Stimulated activated CD8-positive, alpha-beta memory T cell treated with anti-CD3 and anti-CD28 coated beads, Interleukin-4, amount 100 ng/mL, for 4 hours (primary cell): ENCODE results near the gene UHRF1.

Source experiments
- DNase-seq, 2 donors: peaks; one replicate each; pipeline ENCODE4 v3.0.0-alpha.2; 2020; ENCODE audit warnings: low read depth in 2 of 2, low spot score in 1 of 2

The UHRF1 gene

DNA sequence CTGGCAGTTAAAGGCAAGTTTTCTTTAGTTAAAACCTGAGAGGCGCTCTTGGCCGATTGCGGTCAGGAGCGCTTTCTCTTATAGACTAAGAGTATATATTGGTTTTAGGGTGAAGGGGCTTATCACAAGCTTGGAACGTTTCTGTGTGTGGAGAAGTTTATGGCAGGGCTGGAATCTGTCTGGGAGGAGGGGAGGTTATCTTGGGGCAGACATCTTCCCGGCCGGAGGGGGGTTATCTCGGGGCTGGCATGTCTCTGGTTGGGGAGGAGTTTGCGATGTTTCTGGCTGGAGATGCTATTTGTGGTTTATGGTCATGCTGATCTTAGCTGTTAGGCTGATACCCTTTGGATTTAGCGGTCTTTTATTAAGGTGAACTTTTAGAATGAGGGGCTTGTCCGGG is 78.0 kb downstream of the UHRF1 start:
- no peak for DNase-seq

DNA sequence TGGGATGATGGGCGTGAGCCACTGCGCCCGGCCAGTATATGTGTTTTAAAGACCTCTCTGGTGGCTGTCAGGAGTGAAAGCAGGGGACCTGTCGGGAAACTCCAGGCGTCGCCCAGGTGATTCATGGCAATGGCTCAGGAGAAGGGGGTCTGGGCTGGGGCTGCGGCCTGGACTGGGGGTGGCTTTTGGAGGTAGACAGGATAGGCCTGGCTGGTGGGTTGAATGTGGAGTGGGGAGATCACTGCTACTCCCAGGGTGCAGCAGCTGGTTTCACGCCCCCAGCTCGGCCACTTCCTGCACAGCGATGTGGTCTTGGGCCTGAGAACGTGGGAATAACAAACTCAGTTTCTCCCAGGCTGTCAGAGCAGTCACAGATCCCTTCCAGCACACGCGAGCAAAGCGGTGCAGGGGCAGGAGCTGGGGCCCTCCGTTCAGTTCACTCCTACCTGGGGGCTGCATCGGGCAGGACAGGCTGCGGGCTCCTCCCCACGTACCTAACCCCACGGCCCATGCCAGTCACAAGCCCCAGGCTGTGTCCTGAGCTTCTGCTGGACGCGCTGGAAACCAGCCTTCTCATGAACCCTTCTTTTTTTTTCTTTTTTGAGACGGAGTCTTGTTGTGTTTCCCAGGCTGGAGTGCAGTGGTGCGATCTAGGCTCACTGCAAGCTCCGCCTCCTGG is 78.5 kb downstream of the UHRF1 start:
- no peak for DNase-seq

DNA sequence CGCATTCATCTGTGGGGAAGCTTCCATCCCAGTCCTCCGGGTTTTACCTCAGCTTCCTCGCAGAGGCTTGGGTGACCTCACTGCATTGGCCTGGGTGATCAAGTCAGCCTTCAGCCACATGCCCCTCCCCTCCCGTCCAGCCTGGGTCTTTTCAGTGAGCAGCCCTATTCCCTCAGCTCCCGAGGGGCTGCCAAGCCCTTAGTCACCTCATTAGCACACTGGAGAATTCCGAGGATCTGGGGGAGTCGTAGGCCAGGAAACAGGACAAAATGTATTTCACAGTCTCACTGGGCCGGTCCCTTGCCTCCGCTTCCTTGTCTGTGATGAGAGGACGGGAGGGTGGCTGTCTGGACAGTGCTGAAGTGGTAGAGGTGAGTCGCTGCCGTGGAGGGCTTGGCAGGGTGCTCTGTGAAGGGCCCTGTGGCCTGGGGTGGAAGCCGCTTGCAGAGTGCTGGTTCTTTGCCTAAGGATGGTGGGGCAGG is 79.5 kb downstream of the UHRF1 start:
- no peak for DNase-seq

DNA sequence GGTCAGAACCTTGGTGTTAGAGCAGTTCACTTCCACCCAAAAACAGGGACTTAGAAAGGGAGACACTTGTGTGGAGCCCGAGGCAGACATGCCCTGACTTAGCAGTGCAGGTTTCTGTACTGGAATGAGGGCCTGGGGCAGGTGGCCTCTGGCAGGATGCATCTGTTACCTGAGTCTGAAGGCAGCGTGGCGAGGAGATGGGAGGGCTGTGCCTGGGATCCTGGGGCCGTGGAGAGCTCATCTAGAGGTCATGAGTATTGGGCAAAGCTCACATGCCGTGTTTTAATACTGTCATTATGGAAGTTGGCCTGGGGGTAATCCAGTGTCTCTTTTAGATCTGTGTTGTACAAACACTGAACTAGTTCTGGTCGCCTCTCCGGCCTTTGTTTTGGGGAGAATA is 81.0 kb downstream of the UHRF1 start:
- no peak for DNase-seq

DNA sequence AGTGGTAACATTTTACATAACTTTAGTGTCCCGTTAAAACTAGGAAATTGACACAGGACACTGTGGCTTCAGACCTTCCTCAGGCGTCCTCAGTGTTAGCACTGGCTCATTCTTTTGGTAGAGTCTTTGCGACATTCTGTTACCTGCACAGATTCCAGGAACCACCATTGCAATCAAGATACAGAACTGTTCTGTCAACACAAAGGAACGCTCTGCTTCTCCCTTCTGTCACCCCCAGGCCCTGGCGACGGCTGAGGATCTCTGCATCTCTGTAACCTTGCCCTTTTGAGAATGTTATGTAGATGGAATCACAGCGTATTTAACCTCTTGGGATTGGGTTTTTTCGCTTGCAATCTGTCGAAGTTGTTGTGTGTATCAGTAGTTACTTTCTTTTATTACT is 82.2 kb downstream of the UHRF1 start:
- DNase-seq: no peak

DNA sequence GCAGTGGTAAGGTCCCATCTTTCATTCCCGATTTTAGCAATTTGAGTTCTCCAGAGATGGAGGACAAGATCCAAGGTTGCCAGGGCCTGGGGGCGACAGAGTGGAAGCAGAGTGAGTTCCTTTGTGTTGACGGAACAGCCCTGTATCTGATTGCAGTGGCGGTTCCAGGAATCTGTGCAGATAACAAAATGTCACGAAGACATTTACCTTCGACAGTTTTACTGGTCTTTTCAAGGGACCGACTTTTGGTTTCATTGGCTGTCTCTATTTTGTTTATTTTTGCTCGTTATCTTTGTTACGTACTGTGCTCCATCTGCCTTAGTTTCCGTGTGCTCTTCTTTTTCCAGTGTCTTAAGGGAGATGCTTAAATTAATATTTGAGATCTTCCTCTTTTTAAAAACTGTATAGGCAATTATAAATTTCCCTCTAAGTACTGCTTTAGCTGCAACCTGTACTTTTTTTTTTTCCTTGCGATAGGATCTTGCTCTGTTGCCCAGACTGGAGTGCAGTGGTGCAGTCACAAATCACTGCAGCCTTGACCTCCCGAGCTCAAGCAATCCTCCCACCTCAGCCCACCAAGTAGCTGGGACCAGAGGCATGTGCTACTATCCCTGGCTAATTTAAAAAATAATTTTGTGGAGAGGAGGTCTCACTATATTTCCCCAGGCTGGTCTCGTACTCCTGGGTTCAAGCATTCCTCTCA is 82.8 kb downstream of the UHRF1 start:
- DNase-seq: no peak

DNA sequence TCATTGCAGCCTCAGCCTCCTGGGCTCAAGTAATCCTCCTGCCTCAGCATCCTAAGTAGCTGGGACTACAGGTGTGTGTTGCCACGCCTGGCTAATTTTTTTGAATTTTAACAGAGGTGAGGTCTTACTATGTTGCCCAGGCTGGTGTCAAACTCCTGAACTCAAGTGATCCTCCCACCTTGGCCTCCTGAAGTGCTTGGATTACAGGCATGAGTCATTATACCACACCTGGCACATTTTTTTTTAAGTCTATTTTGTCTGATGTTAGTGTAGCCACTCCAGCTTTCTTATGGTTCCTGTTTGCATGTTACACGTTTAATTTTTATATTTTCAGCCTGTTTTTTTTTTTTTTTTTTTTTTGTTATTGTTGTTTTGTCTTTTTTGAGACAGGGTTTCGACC is 84.4 kb downstream of the UHRF1 start:
- no peak for DNase-seq

DNA sequence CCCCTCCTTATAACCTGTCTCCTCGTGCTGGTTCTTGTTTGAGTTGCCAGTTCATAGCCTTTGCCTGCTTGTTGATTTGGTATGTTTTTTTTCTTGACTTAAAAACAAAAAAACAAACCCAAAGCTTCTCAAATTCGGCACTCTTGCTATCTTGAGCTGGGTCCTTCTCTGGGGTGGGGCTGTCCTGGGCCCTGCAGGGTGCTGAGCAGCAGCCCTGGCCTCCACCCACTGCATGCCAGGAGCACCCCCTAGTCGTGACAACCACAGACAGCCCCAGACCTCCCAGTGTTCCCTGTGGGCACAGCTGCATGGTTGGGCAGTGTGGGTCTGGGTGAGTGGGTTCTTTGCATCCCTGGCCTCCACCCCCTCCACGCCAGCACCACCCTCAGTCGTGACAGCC is 87.4 kb downstream of the UHRF1 start:
- DNase-seq: no peak

DNA sequence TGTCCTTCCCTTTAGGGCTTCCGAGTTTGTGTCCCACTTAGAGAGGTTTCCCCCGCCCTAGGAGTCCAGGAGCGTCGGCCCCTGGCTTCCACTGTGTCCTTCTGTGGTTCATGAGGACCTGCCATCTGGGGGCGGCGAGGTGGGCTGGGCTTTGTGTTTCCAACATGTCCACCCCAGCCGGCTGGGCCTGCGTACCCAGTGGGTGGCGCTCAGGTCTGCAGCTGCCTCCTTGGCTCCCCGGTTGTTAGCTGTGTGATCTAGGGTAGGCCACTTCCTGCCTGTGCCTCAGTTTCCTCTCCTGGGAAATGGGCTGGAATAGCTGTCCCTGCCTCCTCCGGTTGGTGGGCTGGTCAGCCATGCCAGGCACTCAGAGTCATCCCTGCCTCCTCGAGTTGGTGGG is 88.0 kb downstream of the UHRF1 start:
- DNase-seq: no peak

DNA sequence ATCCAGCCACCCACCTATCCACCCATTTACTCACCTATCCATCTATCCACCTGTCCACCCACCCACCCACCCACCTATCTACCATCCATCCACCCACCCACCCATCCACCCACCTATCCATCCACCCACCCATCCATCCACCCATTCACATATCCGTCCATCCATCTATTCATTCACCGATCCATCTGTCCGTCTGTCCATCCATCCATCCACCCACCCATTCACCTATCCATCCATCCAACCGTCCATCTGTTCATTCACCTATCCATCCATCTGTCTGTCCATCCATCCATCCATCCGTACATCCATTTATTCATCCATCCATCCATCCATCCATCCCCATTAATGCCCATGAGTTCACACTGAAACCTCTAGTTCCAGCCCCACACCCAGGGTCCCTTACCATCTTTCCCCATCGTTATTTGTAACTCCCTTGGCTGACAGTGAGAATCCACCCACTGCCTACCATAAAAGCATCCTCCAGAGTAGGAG is 90.9 kb downstream of the UHRF1 start:
- no peak for DNase-seq

DNA sequence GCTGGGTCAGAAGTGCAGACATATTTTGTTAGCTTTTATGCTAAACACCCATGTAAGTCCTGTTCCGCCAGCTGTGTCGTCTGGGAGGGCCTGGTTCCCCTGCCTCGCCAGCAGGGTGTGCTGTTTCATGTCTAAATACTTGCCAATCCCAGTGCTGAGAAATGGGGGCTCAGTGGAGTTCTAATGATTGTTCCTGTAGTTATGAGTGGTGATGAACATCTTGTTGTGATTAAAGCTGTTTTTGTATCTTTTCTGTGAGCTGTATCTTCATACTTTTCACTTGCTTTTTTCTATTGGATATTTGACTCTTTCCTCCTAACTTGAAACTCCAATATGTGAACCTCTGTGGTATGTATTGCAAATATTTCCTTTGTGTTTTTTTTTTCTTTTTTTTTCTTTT is 92.3 kb downstream of the UHRF1 start:
- no peak for DNase-seq

DNA sequence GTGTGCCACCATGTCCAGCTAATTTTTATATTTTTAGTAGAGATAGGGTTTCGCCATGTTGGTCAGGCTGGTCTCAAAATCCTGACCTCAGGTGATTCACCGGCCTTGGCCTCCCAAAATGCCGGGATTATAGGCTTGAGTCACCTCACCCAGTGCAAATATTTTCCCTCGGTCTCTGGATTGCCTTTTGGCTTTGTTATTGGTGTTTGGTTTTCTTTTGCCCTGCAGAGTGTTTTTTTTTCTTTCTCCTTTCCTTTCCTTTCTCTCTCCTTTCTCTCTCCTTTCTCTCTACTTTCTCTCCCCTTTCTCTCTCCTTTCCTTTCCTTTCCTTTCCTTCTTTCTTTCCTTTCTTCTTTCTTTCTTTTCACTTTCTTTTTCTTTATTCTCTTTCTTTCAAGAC is 92.8 kb downstream of the UHRF1 start:
- DNase-seq: no peak

DNA sequence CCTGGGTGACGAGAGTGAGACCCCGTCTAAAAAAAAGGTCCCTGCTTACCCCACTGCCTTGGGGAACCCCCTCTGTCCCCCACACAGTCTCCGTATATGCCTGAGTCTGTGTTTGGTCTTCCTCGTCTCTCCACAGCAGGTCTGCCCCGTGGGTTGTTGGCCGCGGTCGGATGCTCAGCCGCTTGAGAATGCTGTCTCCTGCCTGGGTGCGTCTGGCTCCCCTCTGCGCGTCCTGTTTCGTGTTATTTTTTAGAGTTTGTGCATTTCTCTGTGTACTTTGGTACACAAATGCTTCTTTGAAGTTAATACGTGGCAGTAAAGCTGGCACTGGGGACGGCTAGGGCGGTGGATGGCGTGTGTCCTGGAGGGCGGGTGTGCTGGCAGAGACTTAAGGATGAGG is 94.5 kb downstream of the UHRF1 start:
- no peak for DNase-seq

DNA sequence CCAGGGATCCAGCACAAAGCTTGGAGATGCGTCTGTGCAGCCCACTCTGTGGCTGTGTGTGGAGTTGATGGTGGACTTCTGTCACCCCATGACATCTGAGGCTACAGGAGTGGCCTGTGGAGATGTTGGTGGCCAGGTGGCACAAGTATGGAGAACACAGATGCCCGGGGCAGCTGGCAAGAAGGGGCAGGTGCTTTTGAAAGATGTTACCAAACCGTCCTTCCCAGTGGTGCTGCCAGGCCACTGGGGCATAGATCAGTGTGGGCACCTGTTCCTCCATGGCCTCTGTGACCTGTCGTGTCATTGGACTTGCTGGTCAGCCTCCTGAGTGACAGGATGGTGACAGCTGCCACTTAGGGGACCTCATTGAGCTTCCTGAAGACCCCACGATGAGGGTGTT is 95.8 kb downstream of the UHRF1 start:
- DNase-seq: no peak

DNA sequence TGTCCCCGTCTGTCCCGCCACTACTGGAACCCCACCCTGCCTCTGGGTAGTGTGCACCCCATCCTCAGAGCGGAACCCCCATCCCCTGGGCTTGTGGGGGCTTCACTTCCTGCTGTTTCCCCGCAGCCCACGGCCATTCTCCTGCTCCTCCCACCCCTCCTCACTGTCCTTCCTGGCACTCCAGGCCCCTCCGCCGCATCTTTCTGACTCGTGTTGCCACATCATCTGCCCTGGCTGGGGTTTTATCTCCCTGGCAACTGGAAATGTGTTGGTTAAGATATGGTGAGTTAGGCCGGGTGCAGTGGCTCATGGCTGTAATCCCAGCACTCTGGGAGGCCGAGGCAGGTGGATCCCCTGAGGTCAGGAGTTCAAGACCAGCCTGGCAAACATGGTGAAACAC is 96.9 kb downstream of the UHRF1 start:
- DNase-seq: no peak

DNA sequence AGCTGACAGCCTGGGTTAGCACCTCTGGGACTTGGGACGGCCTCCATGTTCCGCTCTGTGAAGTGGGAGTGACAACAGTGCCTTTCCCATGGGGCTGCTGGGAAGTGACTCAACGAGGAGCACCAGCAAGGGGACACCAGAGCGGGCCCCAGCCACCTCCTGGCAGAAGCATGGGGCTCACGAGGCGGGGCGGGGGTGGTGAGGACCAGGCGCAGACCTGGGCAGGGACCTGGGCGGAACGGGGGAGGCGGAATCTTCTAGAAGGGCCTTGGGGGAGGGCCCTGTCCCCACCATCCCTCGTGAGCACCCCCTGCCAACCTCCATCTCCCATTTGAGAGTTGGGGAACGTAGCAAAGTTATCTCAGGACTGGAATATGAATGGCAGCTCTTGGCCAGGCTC is 97.5 kb downstream of the UHRF1 start:
- no peak for DNase-seq
